Kidney (tissue), 14 donors: ENCODE measurements around the gene FBLN1. TPM values are rescaled to one million over a fixed set of nuclear protein-coding genes. Genes with fewer than 3 reads are reported as not detected.

Experiments
- DNase-seq, 5 donors: peaks; one replicate each; pipeline ENCODE4 v3.0.0-alpha.2; 2013 to 2020
- FAIRE-seq: peaks from 2 replicates; lab custom pipeline; 2012; peaks lifted over from hg19 to GRCh38; lab: Jason Lieb, UNC
- H3K27ac ChIP-seq, 2 donors: one replicate each; pipeline ENCODE4 v1.7.0; 2013; ENCODE audit warnings: low read depth in 2 of 2, low read length in 2 of 2, inconsistent platforms in 1 of 2
- H3K27me3 ChIP-seq: one replicate; pipeline ENCODE4 v1.7.1; 2013; ENCODE audit warnings: low read length, inconsistent platforms; ENCODE audit not compliant: control insufficient read depth, insufficient read depth
- H3K36me3 ChIP-seq, 3 donors: one replicate each; pipeline versions ENCODE4 v1.7.0 to v1.7.1; 2013; ENCODE audit warnings: low read length in 3 of 3, control low read depth in 1 of 3, inconsistent platforms in 1 of 3; ENCODE audit not compliant: insufficient read depth in 3 of 3, control insufficient read depth in 2 of 3
- H3K4me1 ChIP-seq, 3 donors: one replicate each; pipeline versions ENCODE4 v1.7.0 to v1.7.1; 2013; ENCODE audit warnings: low read length in 3 of 3, inconsistent platforms in 1 of 3, low read depth in 1 of 3; ENCODE audit not compliant: control insufficient read depth in 2 of 3, insufficient read depth in 2 of 3
- H3K4me3 ChIP-seq, 3 donors: one replicate each; pipeline versions ENCODE4 v1.7.0 to v1.8.1; 2013; ENCODE audit warnings: low read length in 3 of 3, control low read depth in 1 of 3, inconsistent platforms in 1 of 3
- H3K9ac ChIP-seq, 3 donors: one replicate each; pipeline versions ENCODE4 v1.7.0 to v1.7.1; 2013; ENCODE audit warnings: low read length in 3 of 3, control low read depth in 1 of 3, inconsistent platforms in 1 of 3
- H3K9me3 ChIP-seq, 3 donors: one replicate each; pipeline versions ENCODE4 v1.7.0 to v1.7.1; 2013; ENCODE audit warnings: low read length in 3 of 3, control low read depth in 1 of 3, inconsistent platforms in 1 of 3; ENCODE audit not compliant: control insufficient read depth in 2 of 3, insufficient read depth in 1 of 3
- CTCF ChIP-seq: IDR thresholded peaks from 3 replicates; pipeline ENCODE4 v1.5.1; 2012; ENCODE audit warnings: mild to moderate bottlenecking, moderate library complexity, borderline replicate concordance; ENCODE audit not compliant: insufficient read depth; ENCODE audit errors: extremely low read depth
- intact Hi-C: fragments of 100-400 bp; cut with DNase I; formaldehyde crosslinking; loops from one replicate; pipeline ENCODE4 v1.11.1; 2022
- polyA plus RNA-seq: library from polyadenylated mRNA; stranded (reverse); fragments of 350-450 nt; fragmentation: Illumina TruSeq; extraction: RNeasy Lipid Tissue Mini Kit (QIAGEN cat#74804); gene quantifications from one replicate; pipeline ENCODE4 v1.2.3, GENCODE V29; 2014; ENCODE audit warnings: low read depth, low replicate concordance; ENCODE audit not compliant: insufficient read depth
- total RNA-seq: library from RNA; stranded (reverse); fragmentation: NEBNext Ultra II Directional; extraction: Animal tissue kit (Norgen Biotek cat#: 25700); gene quantifications from one replicate; pipeline ENCODE4 v1.2.1, GENCODE V29; 2021
- donor health status: control.
- donor health status: control.
- donor health status: control.
- donor health status: control.
- donor health status: control.
- donor health status: DM: yes; HTN: yes; CAD: no.
- donor health status: Normal renal cell carcinoma (clear cell type).

The FBLN1 gene
- total and polyA plus RNA-seq, 2 donors from 2014 or later: 23.3 to 105 TPM

- Histone ChIP-seq H3K27me3 (no peaks in the 10 kb centered on the region), H3K4me3 (no peak overlapping the region), H3K36me3 (no peaks in the 10 kb centered on the region), H3K4me1 (no peaks in the 10 kb centered on the region), H3K9me3 (no peaks in the 10 kb centered on the region), H3K27ac (no peak overlapping the region), H3K9ac (no peak overlapping the region)
- peak; percentile 87 to 93 (median 91) for DNase-seq
- intact Hi-C loops: no loop called here
- TF ChIP-seq CTCF: peak; percentile 98
- no peak for FAIRE-seq
Measured at GRCh38 chr22:45577746-45578523, 75.3 kb downstream of the FBLN1 start.

- Histone ChIP-seq H3K4me1 (no peaks in the 10 kb centered on the region), H3K9ac (no peak overlapping the region), H3K4me3 (no peak overlapping the region), H3K36me3 (no peaks in the 10 kb centered on the region), H3K27ac (no peak overlapping the region), H3K9me3 (no peaks in the 10 kb centered on the region), H3K27me3 (no peaks in the 10 kb centered on the region)
- no peak for TF ChIP-seq CTCF
- peak in 1 of 5 donors; percentile 46 for DNase-seq
- no peak for FAIRE-seq
- intact Hi-C loops: no loop called here
Measured at GRCh38 chr22:45578524-45579147, 76.0 kb downstream of the FBLN1 start.

- FAIRE-seq: no peak
- DNase-seq: peak; percentile 72 to 83 (median 77)
Measured at GRCh38 chr22:45579306-45579705, 76.6 kb downstream of the FBLN1 start.

More at GRCh38 chr22:45579306-45579705, 76.6 kb downstream of the FBLN1 start:
- H3K27ac ChIP-seq: no peak overlapping the region
- H3K9me3 ChIP-seq: no peaks in the 10 kb centered on the region
- H3K4me1 ChIP-seq: no peaks in the 10 kb centered on the region
- no peaks in the 10 kb centered on the region for H3K36me3 ChIP-seq
- no peak overlapping the region for H3K4me3 ChIP-seq
- H3K27me3 ChIP-seq: no peaks in the 10 kb centered on the region
- H3K9ac ChIP-seq: no peak overlapping the region
- intact Hi-C loops: no loop called here
- TF ChIP-seq CTCF: no peak
